HG03521 (cell line): ENCODE data around the gene SLC24A3.

Source experiments
- ATAC-seq: cut with Tn5 transposase; IDR thresholded peaks from one replicate; pipeline ENCODE4 v1.9.1; 2021; ENCODE audit warnings: mild to moderate bottlenecking, moderate library complexity; ENCODE audit not compliant: unreplicated experiment

The SLC24A3 gene

DNA sequence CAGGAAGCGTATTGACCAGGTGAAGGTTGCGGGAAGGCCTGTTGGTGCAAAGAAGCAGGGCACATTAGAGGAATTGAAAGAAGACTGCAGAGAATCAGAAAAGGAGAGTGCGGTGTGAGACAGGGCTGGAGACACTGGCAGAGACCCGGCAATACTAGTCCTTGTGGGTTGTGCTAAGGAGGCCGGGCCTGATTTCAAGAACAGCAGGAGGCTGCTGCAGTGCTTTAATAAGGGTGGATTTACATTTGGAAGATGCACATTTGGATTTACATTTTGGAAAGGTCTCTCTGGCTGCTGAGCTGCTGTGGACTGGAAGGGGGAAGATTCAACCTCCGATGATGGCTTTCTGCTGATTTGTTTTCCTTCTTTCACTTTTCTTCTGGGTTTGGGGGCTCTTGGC lies 167.8 kb downstream of the SLC24A3 start:
- no peak for ATAC-seq

GRCh38 chr20:19381947-19382346 lies 169.5 kb downstream of the SLC24A3 start:
- no peak for ATAC-seq

DNA sequence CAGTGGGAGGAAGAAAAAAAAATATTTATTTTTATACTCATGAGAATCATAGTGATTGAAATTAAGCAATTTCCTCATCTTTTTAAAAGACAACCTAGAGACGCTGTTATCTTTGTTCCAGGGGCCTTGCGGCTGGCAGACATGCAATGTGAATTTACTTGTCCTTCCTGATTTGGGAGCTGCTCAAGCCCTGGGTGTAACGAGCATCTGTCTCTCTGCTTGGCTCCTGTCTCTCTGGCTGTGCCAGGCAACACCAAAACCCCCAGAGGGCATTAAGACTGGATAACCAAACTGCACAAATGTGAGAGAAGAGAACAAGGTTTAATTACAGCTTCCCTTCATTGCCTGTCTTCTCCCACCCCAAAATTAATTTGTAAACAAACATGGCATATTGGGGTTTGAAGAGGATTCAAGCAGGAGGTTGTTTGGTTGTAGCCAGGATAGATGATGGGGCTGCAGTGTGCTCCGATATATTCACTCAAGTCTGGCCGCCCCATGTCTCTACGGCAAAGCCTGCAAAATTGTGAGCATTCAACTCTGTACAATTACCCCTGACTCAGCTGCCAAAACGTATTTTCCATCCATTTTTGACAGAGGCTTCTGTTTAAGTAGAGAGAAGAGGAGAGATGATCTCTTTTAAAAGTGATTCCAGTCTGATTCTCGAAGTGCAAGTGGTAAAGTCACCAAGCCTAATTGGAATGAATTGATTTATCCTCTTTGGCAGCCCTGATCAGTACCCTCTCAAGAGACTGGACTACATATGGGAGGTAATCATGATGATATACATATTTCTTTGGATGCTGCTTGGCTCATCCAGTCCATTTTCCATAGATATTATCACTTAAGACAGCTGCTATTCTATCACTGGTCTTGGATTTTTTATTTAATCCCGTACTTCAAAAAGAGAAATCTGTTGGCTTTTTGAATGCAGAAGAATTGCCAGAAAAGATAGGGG lies 170.2 kb downstream of the SLC24A3 start:
- ATAC-seq: no peak

DNA sequence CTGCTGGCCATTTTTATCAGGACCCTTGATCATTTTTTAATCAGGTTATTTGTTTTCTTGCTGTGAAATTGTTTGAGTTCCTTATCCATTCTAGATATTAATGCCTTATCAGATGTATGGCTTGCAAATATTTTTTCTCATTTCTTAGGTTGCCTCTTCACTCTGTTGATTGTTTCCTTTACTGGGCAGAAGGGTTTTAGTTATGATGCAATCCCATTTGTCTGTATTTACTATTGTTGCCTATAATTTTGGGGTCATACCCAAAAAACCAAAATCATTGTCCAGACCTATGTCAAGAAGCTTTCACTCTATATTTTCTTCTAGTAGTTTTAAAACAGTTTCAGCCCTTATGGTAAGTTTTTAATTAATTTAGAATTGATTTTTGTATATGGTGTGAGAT lies 172.5 kb downstream of the SLC24A3 start:
- no peak for ATAC-seq

- no peak for ATAC-seq
These were observed 174.8 kb downstream of the SLC24A3 start for GRCh38 chr20:19387251-19387650.

DNA sequence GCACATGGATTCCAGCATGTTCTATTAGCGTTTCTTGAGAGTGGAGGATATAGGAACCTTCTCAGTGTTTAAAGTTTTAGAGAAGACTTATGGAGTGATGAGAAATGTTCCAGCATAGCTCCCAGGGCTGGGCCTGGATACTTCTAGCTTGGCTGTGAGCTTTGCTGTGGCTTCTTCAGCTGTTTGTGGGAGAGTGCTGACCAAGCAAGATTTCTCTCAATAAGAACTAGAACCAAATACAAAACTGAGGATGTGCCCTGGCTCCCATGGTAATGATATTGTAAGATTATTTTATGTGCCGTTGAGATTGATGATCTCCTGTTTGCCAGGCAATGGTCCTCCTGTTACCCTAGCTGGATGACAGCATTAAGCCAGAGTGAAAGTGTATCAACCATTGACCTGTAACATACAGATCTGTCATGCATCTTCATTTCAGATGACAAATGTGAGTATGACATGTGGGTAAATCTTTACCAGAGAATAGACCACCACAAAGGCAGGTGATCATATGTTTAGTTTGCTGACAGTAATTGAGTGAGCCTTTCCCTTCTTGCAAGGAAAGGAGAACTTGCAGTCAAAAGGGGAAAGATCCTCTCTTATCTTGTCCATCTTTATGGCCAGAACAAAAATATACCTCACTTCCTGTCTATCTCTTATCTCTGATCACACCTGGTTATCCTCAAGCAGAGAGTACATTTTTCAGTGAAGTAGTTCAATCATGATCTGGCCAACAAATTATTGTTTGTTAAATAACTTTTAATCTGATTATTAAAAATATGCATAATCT lies 180.1 kb downstream of the SLC24A3 start:
- ATAC-seq: no peak

DNA sequence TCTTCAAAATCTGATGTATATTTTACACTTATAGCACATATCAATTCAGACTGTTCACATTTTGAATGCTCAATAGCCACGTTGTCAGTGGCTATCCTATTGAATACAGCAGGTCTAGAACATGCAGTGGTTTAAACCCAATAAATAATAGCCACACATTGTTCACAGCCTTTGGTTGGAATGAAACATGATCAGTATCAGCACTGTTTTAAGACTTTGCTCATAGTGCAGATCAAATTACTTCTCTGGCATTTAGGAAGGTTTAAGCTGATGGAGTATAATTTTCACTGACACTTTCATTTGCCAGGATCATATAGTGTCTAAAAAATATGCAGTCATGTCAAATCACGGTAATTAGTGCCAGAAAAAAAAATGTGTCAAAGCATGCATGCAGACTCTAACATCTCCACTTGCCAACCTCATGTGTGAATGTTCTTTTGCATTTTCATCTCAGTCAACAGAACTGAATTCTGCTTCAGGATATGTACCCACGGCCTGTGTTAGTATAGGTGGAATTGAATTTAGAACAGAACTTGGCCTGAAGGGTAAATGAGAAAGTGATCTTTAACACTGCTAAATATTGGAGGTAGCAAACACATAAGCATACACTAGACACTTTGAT lies 184.1 kb downstream of the SLC24A3 start:
- ATAC-seq: no peak

- no peak for ATAC-seq
These were observed 184.8 kb downstream of the SLC24A3 start for GRCh38 chr20:19397226-19397625.

DNA sequence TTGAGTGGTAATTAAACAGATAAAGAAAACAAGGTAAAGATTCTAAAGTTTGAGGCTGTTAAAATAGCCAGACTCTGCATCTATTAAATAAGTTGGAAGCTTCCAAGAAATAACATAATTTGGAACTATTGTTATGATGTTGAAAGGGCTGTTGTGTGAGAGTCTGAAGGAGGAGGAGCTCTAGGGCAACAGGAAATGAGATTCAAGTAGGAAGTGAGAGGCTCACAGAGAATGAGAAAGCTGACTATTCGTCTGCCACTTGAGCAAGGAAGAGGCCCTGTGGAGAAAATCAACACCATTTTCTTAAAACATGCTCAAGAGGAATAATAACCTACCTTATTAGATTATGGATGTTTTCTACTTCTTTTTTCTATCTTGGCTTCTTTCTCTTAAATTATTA lies 185.2 kb downstream of the SLC24A3 start:
- ATAC-seq: no peak

DNA sequence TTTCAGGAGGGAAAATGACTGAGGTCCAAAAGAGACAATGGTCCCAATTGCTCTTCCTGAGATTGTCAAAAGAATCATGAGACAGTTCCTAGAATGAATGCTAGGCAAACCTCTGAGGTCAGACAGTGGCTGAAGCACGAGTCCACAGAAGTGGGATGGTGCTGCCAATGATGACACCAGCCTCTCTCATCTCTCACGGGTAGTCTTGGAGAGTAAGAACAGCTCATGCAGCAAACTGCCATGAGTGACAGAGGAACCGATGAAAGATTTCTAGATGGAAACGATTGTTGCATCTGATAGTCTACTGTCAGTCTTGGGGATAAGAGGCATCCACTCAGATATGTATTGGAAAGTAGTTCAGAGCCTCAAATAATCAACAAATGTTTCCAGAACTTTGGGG lies 188.7 kb downstream of the SLC24A3 start:
- ATAC-seq: no peak

GRCh38 chr20:19403549-19403948 lies 191.1 kb downstream of the SLC24A3 start:
- no peak for ATAC-seq

- ATAC-seq: no peak
These were observed 192.4 kb downstream of the SLC24A3 start for GRCh38 chr20:19404826-19405225.

DNA sequence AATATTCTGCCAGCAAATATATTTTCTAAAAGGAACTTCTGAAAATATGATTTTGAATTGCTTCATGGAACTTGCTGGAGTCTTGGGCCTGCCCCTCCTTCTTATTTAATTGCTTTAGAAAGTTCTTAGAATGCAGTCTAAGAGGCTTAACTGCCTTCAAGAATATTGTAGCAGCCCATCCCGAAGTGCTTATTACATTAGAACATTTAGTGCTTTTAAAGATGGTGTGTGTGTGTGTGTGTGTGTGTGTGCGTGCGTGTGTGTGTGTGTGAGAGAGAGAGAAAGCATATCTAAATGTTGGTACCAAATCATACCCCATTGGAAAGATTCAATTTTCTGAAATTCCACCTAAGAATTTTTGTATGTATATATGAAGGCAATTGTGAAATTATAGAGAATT lies 193.5 kb downstream of the SLC24A3 start:
- no peak for ATAC-seq

DNA sequence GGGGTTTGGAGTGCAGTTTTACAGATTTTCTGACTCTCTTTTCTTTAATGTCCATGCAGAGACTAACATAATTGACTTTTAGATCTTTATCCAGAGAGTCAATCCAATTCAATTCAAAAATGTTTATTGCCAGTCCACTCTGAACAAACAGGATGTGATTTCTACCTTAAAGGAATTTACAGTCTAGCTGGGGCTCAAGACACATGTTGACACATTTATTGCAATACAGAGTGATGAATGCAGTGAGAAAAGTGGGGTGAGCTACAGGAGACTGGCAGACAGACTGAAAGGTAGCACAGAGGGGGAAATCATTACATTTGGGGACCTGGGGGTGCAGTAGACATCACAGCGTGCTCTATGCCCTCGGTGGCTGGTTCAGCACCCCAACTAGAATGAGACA lies 193.9 kb downstream of the SLC24A3 start:
- ATAC-seq: no peak

DNA sequence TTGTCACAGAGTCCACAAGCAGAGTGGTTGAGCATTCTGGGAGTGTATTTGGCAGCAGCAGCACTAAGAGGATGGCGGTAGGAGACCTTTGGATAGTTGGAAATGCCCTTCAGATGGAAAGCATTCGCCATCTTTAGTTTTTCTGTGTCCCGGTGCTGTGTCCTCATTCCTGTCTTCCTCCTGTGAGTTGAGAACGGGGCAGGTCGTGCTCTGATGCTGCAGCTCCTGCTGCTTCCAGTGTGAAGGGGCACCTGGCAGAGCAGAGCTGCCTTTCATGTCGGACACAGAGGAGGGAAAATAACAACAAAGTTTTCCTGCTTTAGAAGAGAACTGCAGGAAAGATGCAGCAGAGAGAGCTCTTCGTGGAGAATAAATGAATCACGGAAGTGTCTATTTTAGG lies 194.8 kb downstream of the SLC24A3 start:
- no peak for ATAC-seq

DNA sequence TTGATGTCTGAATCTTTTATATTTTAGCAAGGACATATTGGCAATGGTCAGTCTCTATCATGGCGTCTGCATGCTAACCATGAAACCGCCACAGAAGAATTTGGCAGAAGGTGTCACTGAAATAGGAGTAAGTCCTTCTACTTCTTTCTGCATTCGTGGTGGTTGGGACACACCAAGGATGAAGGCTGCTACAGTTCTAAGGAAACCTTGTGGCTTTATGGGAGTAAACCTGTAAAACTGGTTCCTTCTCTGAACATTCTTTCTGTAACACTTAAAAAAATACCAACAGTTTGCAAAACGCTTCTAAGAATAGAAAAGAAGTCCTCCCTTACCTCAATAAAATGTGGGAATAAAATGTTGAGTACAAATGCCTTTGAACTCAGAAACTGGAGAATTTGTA lies 195.3 kb downstream of the SLC24A3 start:
- no peak for ATAC-seq

GRCh38 chr20:19408971-19409370 lies 196.5 kb downstream of the SLC24A3 start:
- ATAC-seq: no peak

DNA sequence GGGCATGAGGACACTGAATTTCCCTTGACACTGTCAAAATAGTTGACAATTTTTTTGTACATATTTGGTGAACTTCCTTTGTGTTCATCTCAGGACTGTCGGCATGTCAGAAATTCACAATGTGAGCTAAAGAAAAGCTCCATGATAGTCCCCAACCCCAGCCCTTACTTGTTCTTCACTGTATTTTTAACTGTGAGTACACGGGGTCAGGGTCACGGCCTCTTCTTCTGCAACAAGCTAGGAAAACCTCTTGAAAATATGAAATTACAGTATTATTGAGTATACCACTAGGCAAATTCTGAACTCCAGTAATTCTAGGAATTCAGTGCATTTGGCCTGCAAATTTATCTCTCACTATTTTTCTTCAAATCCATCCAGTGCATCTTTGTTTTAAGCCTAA lies 199.4 kb downstream of the SLC24A3 start:
- no peak for ATAC-seq

DNA sequence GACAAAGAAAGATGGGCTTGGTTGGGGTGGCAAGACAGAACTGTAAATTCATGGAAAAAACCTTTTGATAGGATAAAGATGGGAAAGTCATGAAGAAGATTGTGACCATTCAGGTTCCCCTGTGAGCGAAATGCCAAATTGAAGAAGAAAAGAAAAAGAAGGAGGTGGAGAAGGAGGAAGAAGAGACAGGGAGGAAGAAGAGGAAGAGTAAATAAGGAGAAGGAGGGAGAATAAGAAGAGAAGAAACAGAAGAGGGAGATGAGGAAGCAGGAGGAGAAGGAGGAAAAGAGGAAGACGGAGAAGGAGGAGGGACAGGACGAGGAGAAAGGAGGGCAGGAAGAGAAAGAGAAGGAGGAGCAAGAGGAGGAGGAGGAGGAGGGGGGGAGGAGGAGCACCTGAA lies 199.8 kb downstream of the SLC24A3 start:
- ATAC-seq: no peak

DNA sequence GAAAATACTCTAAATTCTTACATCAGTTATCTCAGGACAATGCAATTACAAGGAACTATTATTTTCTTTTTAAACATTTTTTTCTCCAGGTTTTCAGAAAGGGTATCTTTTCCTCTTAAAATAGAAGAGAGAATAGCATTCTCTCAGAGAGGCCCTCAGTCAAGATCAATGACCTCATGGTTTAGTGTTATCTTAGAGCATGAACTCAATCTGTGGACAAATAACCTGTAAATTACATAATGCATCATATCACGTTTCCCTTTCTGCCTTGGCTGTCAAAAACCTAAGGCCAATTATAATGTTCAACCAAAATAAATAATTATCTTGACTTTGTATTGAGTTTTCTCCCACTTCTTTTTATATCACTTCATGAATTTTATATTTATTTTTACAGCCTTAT lies 202.2 kb downstream of the SLC24A3 start:
- no peak for ATAC-seq

DNA sequence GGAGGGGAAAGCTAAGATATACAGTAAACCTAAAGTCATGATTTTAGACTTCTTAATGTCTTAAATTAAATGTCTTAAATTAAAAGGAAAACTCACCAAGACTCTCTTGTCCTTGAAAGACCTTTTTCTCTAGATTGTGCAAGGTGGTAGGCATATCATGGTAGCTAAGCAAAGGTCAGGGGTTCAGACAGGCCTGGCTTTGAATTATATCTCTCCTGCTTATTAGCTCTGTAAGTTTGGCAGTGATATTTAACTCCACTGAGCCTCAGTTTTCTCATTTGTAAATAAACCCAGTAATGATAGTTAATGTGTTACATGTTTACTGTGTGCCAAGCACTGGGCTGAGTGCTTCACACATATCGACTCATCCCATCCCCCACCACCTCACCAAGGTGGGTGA lies 203.3 kb downstream of the SLC24A3 start:
- no peak for ATAC-seq

DNA sequence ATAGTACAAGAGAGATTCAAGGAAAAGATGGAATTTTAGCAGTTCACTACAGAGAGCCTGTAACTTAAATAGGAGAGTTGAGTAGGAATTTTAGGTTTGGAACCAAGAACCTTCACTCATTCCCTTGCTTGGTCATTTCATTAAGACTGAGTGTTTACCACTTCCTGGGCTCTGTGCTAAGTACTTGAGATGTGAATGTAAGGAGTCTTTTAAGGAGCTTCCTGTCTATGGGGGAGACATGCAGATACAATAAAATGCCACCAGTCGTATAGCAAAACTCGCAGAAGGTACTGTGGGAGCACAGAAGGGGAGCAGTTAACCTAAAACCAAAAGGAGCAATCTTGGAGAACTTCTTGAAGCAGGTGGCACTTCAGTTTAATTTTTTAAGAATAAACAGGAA lies 204.2 kb downstream of the SLC24A3 start:
- no peak for ATAC-seq
